DND-41 (cell line): ENCODE data around the gene ULK1.

Experiments
- ATAC-seq: fragments of 200-7000 bp; cut with Tn5 transposase; 3 replicates; pipeline ENCODE4 v1.9.1; 2021; ENCODE audit warnings: low read depth; ENCODE audit not compliant: insufficient read depth
- DNase-seq: peaks from one replicate; pipeline ENCODE4 v3.0.0-alpha.2; 2020
- H2AFZ ChIP-seq: 2 replicates; pipeline ENCODE4 v1.6.0; 2012; ENCODE audit warnings: low read depth, low read length
- H3K27ac ChIP-seq: 2 replicates; pipeline ENCODE4 v1.5.1; 2012; ENCODE audit warnings: low read length, inconsistent platforms
- H3K27me3 ChIP-seq: fragments of 200-600 bp; sonication (generic); 2 replicates; pipeline ENCODE4 v1.6.0; 2012; ENCODE audit warnings: low read length, mild to moderate bottlenecking, inconsistent platforms; ENCODE audit not compliant: insufficient read depth, poor library complexity
- H3K36me3 ChIP-seq: 2 replicates; pipeline ENCODE4 v1.5.1; 2012; ENCODE audit warnings: low read length, inconsistent platforms; ENCODE audit not compliant: insufficient read depth
- H3K4me1 ChIP-seq: 2 replicates; pipeline ENCODE4 v1.5.1; 2012; ENCODE audit warnings: mild to moderate bottlenecking, low read length; ENCODE audit not compliant: insufficient read depth
- H3K4me2 ChIP-seq: 2 replicates; pipeline ENCODE4 v1.6.0; 2012; ENCODE audit warnings: mild to moderate bottlenecking, moderate library complexity, low read length, inconsistent platforms; ENCODE audit not compliant: insufficient read depth
- H3K4me3 ChIP-seq, 2 experiments: fragments of 200-600 bp in 1 of 2; shearing (Covaris generic) in 1 of 2; 2 replicates each; pipeline ENCODE4 v1.5.1; 2012 to 2016; ENCODE audit warnings: inconsistent platforms in 2 of 2, low read length in 2 of 2, mild to moderate bottlenecking in 2 of 2, low read depth in 1 of 2, moderate library complexity in 1 of 2
- H3K79me2 ChIP-seq: 2 replicates; pipeline ENCODE4 v1.6.0; 2012; ENCODE audit warnings: low read length, inconsistent platforms; ENCODE audit not compliant: insufficient read depth
- H3K9ac ChIP-seq: 2 replicates; pipeline ENCODE4 v1.6.0; 2012; ENCODE audit warnings: low read depth, mild to moderate bottlenecking, inconsistent platforms, low read length, moderate library complexity
- H3K9me3 ChIP-seq: 2 replicates; pipeline ENCODE4 v1.5.1; 2012; ENCODE audit warnings: low read length, moderate library complexity, mild to moderate bottlenecking, inconsistent platforms; ENCODE audit not compliant: insufficient read depth, severe bottlenecking
- H4K20me1 ChIP-seq: 2 replicates; pipeline ENCODE4 v1.6.0; 2012; ENCODE audit warnings: low read length; ENCODE audit not compliant: insufficient read depth
- EZH2 ChIP-seq: IDR thresholded peaks from 3 replicates; pipeline ENCODE4 v1.6.1; 2012; ENCODE audit warnings: borderline replicate concordance, low read depth, mild to moderate bottlenecking, moderate library complexity, low read length, inconsistent platforms; ENCODE audit not compliant: severe bottlenecking
- TF ChIP-seq, protein P1 (sequence below): IDR thresholded peaks from 2 replicates; pipeline ENCODE4 v1.5.1; 2012; ENCODE audit warnings: borderline replicate concordance, low read length, moderate library complexity, mild to moderate bottlenecking; ENCODE audit not compliant: poor library complexity, severe bottlenecking; ENCODE audit errors: extremely low read depth

The ULK1 gene

DNA sequence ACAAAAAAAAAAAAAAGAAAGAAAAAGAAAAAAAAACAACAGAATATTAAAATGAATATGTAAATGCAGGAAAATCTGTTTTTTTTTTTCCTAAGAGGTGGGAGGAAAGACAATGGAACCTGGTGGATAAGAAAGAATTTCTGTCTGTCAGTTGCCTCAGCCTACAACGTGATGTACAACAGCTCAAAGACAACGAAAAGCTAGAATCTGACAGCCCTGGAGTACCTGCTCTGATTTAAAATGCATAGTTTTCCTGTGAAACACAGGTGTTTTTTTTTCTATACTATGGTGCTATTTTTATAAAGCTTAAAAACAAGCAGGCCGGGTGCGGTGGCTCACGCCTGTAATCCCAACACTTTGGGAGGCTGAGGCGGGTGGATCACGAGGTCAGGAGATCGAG lies 30.0 kb upstream of the ULK1 start:
- H3K4me2 ChIP-seq = no peak overlapping the region
- no peak overlapping the region for H3K9ac ChIP-seq
- ATAC-seq = no peak
- TF ChIP-seq, protein P1, sequence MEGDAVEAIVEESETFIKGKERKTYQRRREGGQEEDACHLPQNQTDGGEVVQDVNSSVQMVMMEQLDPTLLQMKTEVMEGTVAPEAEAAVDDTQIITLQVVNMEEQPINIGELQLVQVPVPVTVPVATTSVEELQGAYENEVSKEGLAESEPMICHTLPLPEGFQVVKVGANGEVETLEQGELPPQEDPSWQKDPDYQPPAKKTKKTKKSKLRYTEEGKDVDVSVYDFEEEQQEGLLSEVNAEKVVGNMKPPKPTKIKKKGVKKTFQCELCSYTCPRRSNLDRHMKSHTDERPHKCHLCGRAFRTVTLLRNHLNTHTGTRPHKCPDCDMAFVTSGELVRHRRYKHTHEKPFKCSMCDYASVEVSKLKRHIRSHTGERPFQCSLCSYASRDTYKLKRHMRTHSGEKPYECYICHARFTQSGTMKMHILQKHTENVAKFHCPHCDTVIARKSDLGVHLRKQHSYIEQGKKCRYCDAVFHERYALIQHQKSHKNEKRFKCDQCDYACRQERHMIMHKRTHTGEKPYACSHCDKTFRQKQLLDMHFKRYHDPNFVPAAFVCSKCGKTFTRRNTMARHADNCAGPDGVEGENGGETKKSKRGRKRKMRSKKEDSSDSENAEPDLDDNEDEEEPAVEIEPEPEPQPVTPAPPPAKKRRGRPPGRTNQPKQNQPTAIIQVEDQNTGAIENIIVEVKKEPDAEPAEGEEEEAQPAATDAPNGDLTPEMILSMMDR = no peak
- TF ChIP-seq EZH2 = no peak
- H3K27me3 ChIP-seq = no peaks in the 10 kb centered on the region
- no peaks in the 10 kb centered on the region for H3K9me3 ChIP-seq
- H3K4me1 ChIP-seq = no peaks in the 10 kb centered on the region
- no peak overlapping the region for H3K4me3 ChIP-seq
- no peak for DNase-seq
- H2AFZ ChIP-seq = no peak overlapping the region
- no peaks in the 10 kb centered on the region for H3K36me3 ChIP-seq
- no peaks in the 10 kb centered on the region; the same call in 1 of the 2 replicates for H4K20me1 ChIP-seq
- no peaks in the 10 kb centered on the region for H3K79me2 ChIP-seq
- no peak overlapping the region for H3K27ac ChIP-seq

DNA sequence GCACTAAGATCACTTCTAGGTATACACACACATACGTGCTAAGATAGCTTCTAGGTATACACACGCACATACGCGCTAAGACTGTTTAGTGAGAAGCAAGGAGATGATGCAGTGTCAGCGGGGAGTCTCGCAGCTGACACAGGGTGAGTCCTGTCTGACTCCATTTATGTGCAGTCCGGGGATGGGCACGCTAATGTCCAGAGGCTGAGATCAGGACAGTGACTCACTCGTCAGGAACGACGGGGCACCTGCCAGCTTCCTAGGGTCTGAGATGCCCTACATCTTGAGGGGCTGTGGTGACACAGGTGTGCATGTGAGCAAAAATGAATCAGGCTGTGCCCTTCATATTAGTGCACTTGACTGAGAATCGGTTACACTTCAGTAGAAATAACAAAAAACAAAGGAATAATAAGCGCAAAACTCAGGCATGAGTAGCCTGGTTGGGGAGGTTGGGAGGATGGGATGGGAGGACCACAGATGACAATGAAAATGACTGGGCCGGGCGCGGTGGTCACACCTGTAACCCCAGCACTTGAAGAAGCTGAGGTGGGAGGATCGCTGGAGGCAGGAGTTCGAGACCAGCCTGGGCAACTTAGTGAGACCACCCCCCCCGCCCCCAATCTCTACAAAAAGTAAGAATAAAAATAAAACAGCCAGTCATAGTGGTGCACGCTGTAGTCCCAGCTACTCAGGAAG lies 29.1 kb upstream of the ULK1 start:
- no peak for DNase-seq

DNA sequence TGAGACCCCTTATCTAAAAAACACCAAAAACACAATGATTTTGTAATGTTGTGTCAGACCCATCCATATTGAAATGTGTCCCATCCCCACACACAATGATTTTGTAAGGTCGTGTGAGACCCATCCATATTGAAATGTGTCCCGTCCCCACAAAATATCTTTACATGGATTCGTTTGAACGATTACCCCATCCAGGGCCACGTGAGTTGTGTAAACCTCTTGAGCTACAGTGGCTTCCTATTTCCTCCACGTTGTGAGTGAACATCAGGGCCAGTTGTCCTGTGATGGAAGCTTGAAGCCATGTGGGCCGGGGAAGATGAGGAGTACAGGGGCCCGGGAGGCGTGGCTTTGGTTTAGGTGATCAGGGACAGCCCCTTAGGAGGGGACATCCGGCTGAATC lies 27.0 kb upstream of the ULK1 start:
- no peak overlapping the region for H2AFZ ChIP-seq
- no peak overlapping the region for H3K9ac ChIP-seq
- H3K9me3 ChIP-seq = no peaks in the 10 kb centered on the region
- H3K79me2 ChIP-seq = no peaks in the 10 kb centered on the region
- H3K4me2 ChIP-seq = no peak overlapping the region
- H4K20me1 ChIP-seq = no peaks in the 10 kb centered on the region
- no peak for TF ChIP-seq EZH2
- TF ChIP-seq, protein P1 = no peak
- H3K36me3 ChIP-seq = no peaks in the 10 kb centered on the region
- H3K4me1 ChIP-seq = no peaks in the 10 kb centered on the region
- no peak overlapping the region for H3K4me3 ChIP-seq
- DNase-seq (no peak), ATAC-seq (no peak)
- H3K27me3 ChIP-seq = no peaks in the 10 kb centered on the region
- no peak overlapping the region for H3K27ac ChIP-seq

More for the DNA sequence above, 29.1 kb upstream of the ULK1 start:
- no peak overlapping the region for H3K4me2 ChIP-seq
- no peak overlapping the region for H3K27ac ChIP-seq
- H3K4me1 ChIP-seq = no peaks in the 10 kb centered on the region
- no peak overlapping the region for H2AFZ ChIP-seq
- H3K9me3 ChIP-seq = no peaks in the 10 kb centered on the region
- ATAC-seq = no peak
- no peak overlapping the region for H3K4me3 ChIP-seq
- TF ChIP-seq EZH2 = no peak
- TF ChIP-seq, protein P1 = no peak
- H3K36me3 ChIP-seq = no peaks in the 10 kb centered on the region
- H3K9ac ChIP-seq = no peak overlapping the region
- H4K20me1 ChIP-seq = no peaks in the 10 kb centered on the region; the same call in 1 of the 2 replicates
- no peaks in the 10 kb centered on the region for H3K27me3 ChIP-seq
- no peaks in the 10 kb centered on the region for H3K79me2 ChIP-seq
